BLaER1 treated with 17β-estradiol and CSF1 and Interleukin-3, amounts not matched to agents 10 nM and 100 nM (cell line): Measurements from ENCODE around the gene KIR2DL3.

Experiments
- H3K27ac ChIP-seq, 11 experiments: shearing (Covaris generic); formaldehyde crosslinking; 2 replicates each; pipeline ENCODE4 v1.8.1; 2022
- H3K27me3 ChIP-seq, 11 experiments: shearing (Covaris generic); formaldehyde crosslinking; 2 replicates each; pipeline ENCODE4 v1.8.1; 2022
- H3K36me3 ChIP-seq, 11 experiments: shearing (Covaris generic); formaldehyde crosslinking; 2 replicates each; pipeline ENCODE4 v1.8.1; 2022
- H3K4me1 ChIP-seq, 10 experiments: shearing (Covaris generic); formaldehyde crosslinking; 2 replicates each; pipeline ENCODE4 v1.8.1; 2022
- H3K4me2 ChIP-seq, 11 experiments: shearing (Covaris generic); formaldehyde crosslinking; 2 replicates each; pipeline ENCODE4 v1.8.1; 2022
- H3K4me3 ChIP-seq, 10 experiments: shearing (Covaris generic); formaldehyde crosslinking; 2 replicates each; pipeline ENCODE4 v1.8.1; 2022
- H3K9ac ChIP-seq, 11 experiments: shearing (Covaris generic); formaldehyde crosslinking; 2 replicates each; pipeline ENCODE4 v1.8.1; 2022
- H3K9me3 ChIP-seq, 11 experiments: shearing (Covaris generic); formaldehyde crosslinking; replicated peaks in 1 of 11; 2 replicates each; pipeline ENCODE4 v1.8.1; 2022
- H4K20me1 ChIP-seq, 11 experiments: shearing (Covaris generic); formaldehyde crosslinking; 2 replicates each; pipeline ENCODE4 v1.8.1; 2022
- Cebpa-rat ChIP-seq, 11 experiments: shearing (Covaris generic); IDR thresholded peaks; 2 replicates each; pipeline ENCODE4 v1.8.1; 2022

KIR2DL3 gene

GRCh38 chr19:54790711-54791110 is 52.4 kb downstream of the KIR2DL3 start:
- no peak overlapping the region for H3K4me2 ChIP-seq
- no peak overlapping the region for H3K9ac ChIP-seq
- no peaks in the 10 kb centered on the region for H3K36me3 ChIP-seq
- no peaks in the 10 kb centered on the region for H3K27me3 ChIP-seq
- H4K20me1 ChIP-seq: no peaks in the 10 kb centered on the region
- H3K9me3 ChIP-seq: no peaks in the 10 kb centered on the region
- TF ChIP-seq Cebpa-rat (IDR thresholded peaks at IDR 0.05): no peak
- peaks cover 0 to 30% (median 19%) of the 10 kb centered on the region in 10 experiments; a peak in 18 of 20 replicates for H3K4me1 ChIP-seq
- no peak overlapping the region for H3K4me3 ChIP-seq
- no peak overlapping the region for H3K27ac ChIP-seq

GRCh38 chr19:54791476-54791875 is 53.2 kb downstream of the KIR2DL3 start:
- Histone ChIP-seq H3K27ac (peak overlapping the region in 2 of 11 experiments; percentile 3 to 75; a peak in 1 of 22 replicates), H3K9ac (no peak overlapping the region), H3K4me1 (peaks cover 0 to 37% (median 23%) of the 10 kb centered on the region in 10 experiments; a peak in 19 of 20 replicates), H3K4me2 (peak overlapping the region in 4 of 11 experiments; percentile 38 to 72 (median 64); a peak in 10 of 22 replicates), H3K27me3 (no peaks in the 10 kb centered on the region), H3K4me3 (no peak overlapping the region), H3K36me3 (no peaks in the 10 kb centered on the region), H4K20me1 (no peaks in the 10 kb centered on the region), H3K9me3 (no peaks in the 10 kb centered on the region)
- no peak for TF ChIP-seq Cebpa-rat (IDR thresholded peaks at IDR 0.05)

DNA sequence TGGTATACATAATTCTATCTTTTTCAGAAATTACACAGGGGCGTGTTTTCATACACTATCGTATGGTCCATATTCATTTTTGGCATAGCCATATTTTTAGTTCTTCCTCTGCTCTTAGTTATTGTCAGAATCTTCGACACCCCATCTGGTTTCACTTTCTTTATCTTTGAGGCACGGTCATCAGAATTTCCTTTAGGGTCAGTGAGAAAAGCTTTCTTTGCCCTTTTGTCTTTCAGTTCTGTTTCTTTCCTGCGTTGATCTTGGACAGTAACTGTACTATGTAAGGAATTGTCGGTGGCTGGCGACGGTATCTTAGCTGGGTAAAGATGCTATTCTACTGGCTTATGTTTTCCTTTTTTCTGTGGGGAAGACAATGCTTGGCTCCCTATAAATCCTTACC is 54.5 kb downstream of the KIR2DL3 start:
- no peaks in the 10 kb centered on the region for H4K20me1 ChIP-seq
- peak overlapping the region; percentile 23 to 68 (median 46); a peak in 17 of 20 replicates for H3K4me3 ChIP-seq
- no peak for TF ChIP-seq Cebpa-rat (IDR thresholded peaks at IDR 0.05)
- no peaks in the 10 kb centered on the region for H3K36me3 ChIP-seq
- H3K9ac ChIP-seq: peak overlapping the region; percentile 35 to 76 (median 64); a peak in 21 of 22 replicates
- peak overlapping the region in 4 of 11 experiments; percentile 60 to 72 (median 64); a peak in 11 of 22 replicates for H3K4me2 ChIP-seq
- H3K27ac ChIP-seq: peak overlapping the region in 9 of 11 experiments; percentile 44 to 81 (median 65); a peak in 17 of 22 replicates
- H3K27me3 ChIP-seq: no peaks in the 10 kb centered on the region
- H3K9me3 ChIP-seq: peaks cover 0 to 6% (median 0%) of the 10 kb centered on the region in 11 experiments; a peak in 6 of 22 replicates
- peaks cover 0 to 41% (median 19%) of the 10 kb centered on the region in 10 experiments; a peak in 19 of 20 replicates for H3K4me1 ChIP-seq

- peak overlapping the region in 4 of 10 experiments; percentile 8 to 49 (median 32); a peak in 6 of 20 replicates for H3K4me3 ChIP-seq
- H3K27me3 ChIP-seq: no peaks in the 10 kb centered on the region
- H3K4me2 ChIP-seq: no peak overlapping the region; a peak in 3 of 22 replicates
- no peaks in the 10 kb centered on the region for H4K20me1 ChIP-seq
- peaks cover 0 to 25% (median 9%) of the 10 kb centered on the region in 11 experiments; a peak in 14 of 22 replicates for H3K9me3 ChIP-seq
- no peaks in the 10 kb centered on the region for H3K36me3 ChIP-seq
- peak overlapping the region in 4 of 11 experiments; percentile 1 to 54 (median 40); a peak in 9 of 22 replicates for H3K9ac ChIP-seq
- H3K27ac ChIP-seq: peak overlapping the region in 1 of 11 experiments; percentile 14; a peak in 4 of 22 replicates
- TF ChIP-seq Cebpa-rat (IDR thresholded peaks at IDR 0.05): peak in 6 of 11 experiments; percentile 51 to 94 (median 75); a peak in 10 of 22 replicates
- H3K4me1 ChIP-seq: peaks cover 0 to 38% (median 17%) of the 10 kb centered on the region in 10 experiments; a peak in 19 of 20 replicates
These were observed 57.4 kb downstream of the KIR2DL3 start for GRCh38 chr19:54795758-54796157.
